Measurements from ENCODE around the gene HIBADH. TPM values are rescaled to one million over a fixed set of nuclear protein-coding genes. Genes with fewer than 3 reads are reported as not detected.

HIBADH gene
- total and polyA plus RNA-seq, 2 of the 4 experiments (the other 2 are of a cell fraction), result 36.6 to 52.5 TPM

DNA sequence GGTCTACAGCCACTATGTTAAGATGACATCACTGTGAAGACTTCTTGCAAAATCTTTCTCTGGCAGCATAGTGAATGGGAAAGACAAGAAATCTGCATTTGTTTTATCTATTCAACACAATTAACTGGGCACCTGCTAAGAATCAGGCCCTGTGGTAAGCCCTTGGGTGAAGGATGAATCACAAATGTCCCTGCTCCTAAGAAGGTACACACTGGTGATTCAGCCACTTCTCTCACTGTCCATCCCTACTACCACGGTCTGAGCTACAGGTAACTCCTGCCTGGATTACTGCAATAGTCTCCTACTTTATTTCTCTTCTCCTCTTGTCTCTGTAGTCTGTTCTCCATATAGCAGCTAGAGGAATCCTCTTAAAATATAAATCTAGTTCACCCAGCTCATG lies 116.1 kb downstream of the HIBADH start:
- in situ Hi-C loops (cut with MboI; ENCODE audit: low sequenced_read_pairs) (no loop called here), intact Hi-C loops (cut with micrococcal nuclease) (no loop called here), dilution Hi-C loops (cut with HindIII; ENCODE audit: low sequenced_read_pairs, unreplicated experiment) (no loop called here)
- Histone ChIP-seq H2BK5ac (ENCODE audit: low read depth, low read length, poor library complexity, severe bottlenecking) (no peak overlapping the region), H4K5ac (ENCODE audit: low read depth, low read length) (no peak overlapping the region), H3K4me3 (ENCODE audit: insufficient read depth, low read depth, low read length) (no peak overlapping the region), H3K14ac (replicated peaks; ENCODE audit: low read depth, low read length) (no peak overlapping the region), H4K20me1 (ENCODE audit: insufficient read depth, low read length) (no peaks in the 10 kb centered on the region), H3K9ac (ENCODE audit: low read depth, low read length) (no peak overlapping the region), H2AFZ (replicated peaks; ENCODE audit: low read length, poor library complexity) (no peak overlapping the region), H3K9me1 (ENCODE audit: insufficient read depth, low read length) (no peaks in the 10 kb centered on the region), H3K23ac (ENCODE audit: low read depth, low read length) (no peak overlapping the region), H3K4me2 (ENCODE audit: low read depth, low read length) (no peak overlapping the region), H3K27me3 (ENCODE audit: control insufficient read depth, insufficient read depth, low read length) (no peaks in the 10 kb centered on the region), H3K79me1 (ENCODE audit: low read depth in 1 of 2, low read length in 2 of 2) (no peaks in the 10 kb centered on the region), H3K27ac (ENCODE audit: insufficient read depth, low read length) (no peak overlapping the region), H3K4me1 (ENCODE audit: control insufficient read depth, insufficient read depth, low read length) (no peaks in the 10 kb centered on the region), H2BK120ac (ENCODE audit: low read depth, low read length) (no peak overlapping the region), H3K18ac (ENCODE audit: low read depth, low read length) (no peak overlapping the region), H2BK15ac (ENCODE audit: low read depth, low read length) (no peak overlapping the region), H3K36me3 (ENCODE audit: control insufficient read depth, insufficient read depth, low read length) (no peaks in the 10 kb centered on the region), H2AK9ac (replicated peaks; ENCODE audit: low read depth, low read length, poor library complexity) (no peak overlapping the region), H3K4ac (ENCODE audit: low read depth, low read length) (no peak overlapping the region), H3K9me3 (ENCODE audit: control insufficient read depth, insufficient read depth, low read length) (no peaks in the 10 kb centered on the region), H4K8ac (ENCODE audit: low read depth in 2 of 2, low read length in 2 of 2) (no peak overlapping the region), H2AK5ac (ENCODE audit: low read depth, low read length) (no peak overlapping the region), H4K91ac (ENCODE audit: insufficient read depth, low read depth, low read length) (no peak overlapping the region; the same call in 1 of the 2 replicates), H3K56ac (ENCODE audit: extremely low read depth, insufficient read depth, low read length) (no peak overlapping the region), H2BK20ac (ENCODE audit: low read depth, low read length) (no peak overlapping the region)
- no peak for DNase-seq
- no TSS peak for BruUV-seq (replicated peaks)
- ATAC-seq (ENCODE audit: low read depth), result no peak
- ChIA-PET POLR2A (ENCODE audit: unreplicated experiment) (interaction anchor here (0.6 kb wide), 1 partner anchor 196 kb away, joined by 8 read pairs; no protein-coding TSS in a partner anchor), CTCF (no interaction called here)
- 90% methylated on average over 1 of the region's 1 CpG; no CpG with 5 or more reads in 1 of the 2 experiments for WGBS, 2 experiments (ENCODE audit: extremely low coverage in 2 of 2, insufficient read length in 1 of 2)
- TF ChIP-seq CHD1 (IDR thresholded peaks at IDR 0.05; ENCODE audit: low read depth, low read length) (no peak), BHLHE40 (IDR thresholded peaks at IDR 0.05; ENCODE audit: low read depth, low read length) (no peak), FOS (IDR thresholded peaks at IDR 0.05; ENCODE audit: low read depth, low read length) (no peak), POLR2A (IDR thresholded peaks at IDR 0.05; ENCODE audit: low read depth, low read length) (no peak), MAFK (IDR thresholded peaks at IDR 0.05; ENCODE audit: low read depth, low read length) (no peak)
- TF ChIP-seq, protein P1, sequence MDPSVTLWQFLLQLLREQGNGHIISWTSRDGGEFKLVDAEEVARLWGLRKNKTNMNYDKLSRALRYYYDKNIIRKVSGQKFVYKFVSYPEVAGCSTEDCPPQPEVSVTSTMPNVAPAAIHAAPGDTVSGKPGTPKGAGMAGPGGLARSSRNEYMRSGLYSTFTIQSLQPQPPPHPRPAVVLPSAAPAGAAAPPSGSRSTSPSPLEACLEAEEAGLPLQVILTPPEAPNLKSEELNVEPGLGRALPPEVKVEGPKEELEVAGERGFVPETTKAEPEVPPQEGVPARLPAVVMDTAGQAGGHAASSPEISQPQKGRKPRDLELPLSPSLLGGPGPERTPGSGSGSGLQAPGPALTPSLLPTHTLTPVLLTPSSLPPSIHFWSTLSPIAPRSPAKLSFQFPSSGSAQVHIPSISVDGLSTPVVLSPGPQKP (IDR thresholded peaks at IDR 0.05; ENCODE audit: borderline replicate concordance, low read depth, low read length), result no peak

Data from IMR-90 (cell line).